ENCODE data around the gene PRKAB1. TPM values are rescaled to one million over a fixed set of nuclear protein-coding genes. Genes with fewer than 3 reads are reported as not detected.
A peak's percentile ranks its signal among the peaks of the same experiment; 100 is the strongest.

PRKAB1 gene
- total and polyA plus RNA-seq, 9 of the 15 experiments (the other 6 are each of a cell fraction or from before 2014, with no cell fraction given) = 32.6 to 94.2 (median 63.8) TPM

- TF ChIP-seq ETS1 (conservative IDR thresholded peaks at IDR 0.05; ENCODE audit: control insufficient read depth, low read depth, low read length) = peak; percentile 58; the same call in 1 of the 2 replicates
- TF ChIP-seq CREB3L1 (IDR thresholded peaks at IDR 0.05; ENCODE audit: borderline replicate concordance, low read depth) = peak; percentile 85
- TF ChIP-seq MECOM (CRISPR knock-in tag; IDR thresholded peaks at IDR 0.05) = no peak
- TF ChIP-seq ZC3H11A (IDR thresholded peaks at IDR 0.05; ENCODE audit: low read depth, low read length) = peak; percentile 84; the same call in 1 of the 2 replicates
- no peak for TF ChIP-seq ILK (tag; IDR thresholded peaks at IDR 0.05; ENCODE audit: borderline replicate concordance, low read depth)
- no peak; the same call in 1 of the 2 replicates for TF ChIP-seq STAT5A (IDR thresholded peaks at IDR 0.05; ENCODE audit: borderline replicate concordance, low read length)
- no peak for TF ChIP-seq ZNF583 (CRISPR knock-in tag; IDR thresholded peaks at IDR 0.05)
- no peak; the same call in none of the 2 replicates for TF ChIP-seq MXI1 (IDR thresholded peaks at IDR 0.05; ENCODE audit: low read depth, low read length)
- no peak for TF ChIP-seq HDAC3 (IDR thresholded peaks at IDR 0.05; ENCODE audit: borderline replicate concordance, partially characterized antibody)
- TF ChIP-seq HNRNPLL (IDR thresholded peaks at IDR 0.05; ENCODE audit: low read depth, low read length, poor library complexity, severe bottlenecking) = peak; percentile 93
- no peak for TF ChIP-seq PCBP2 (IDR thresholded peaks at IDR 0.05; ENCODE audit: low read depth, low read length, poor library complexity, severe bottlenecking)
- TF ChIP-seq TEAD1 (CRISPR knock-in tag; IDR thresholded peaks at IDR 0.05) = no peak
- no peak for TF ChIP-seq KHSRP (IDR thresholded peaks at IDR 0.05)
- TF ChIP-seq CCNT2 (IDR thresholded peaks at IDR 0.05; ENCODE audit: borderline replicate concordance, extremely low read depth, insufficient read length, low read depth, low read length) = peak; percentile 93
- TF ChIP-seq ZNF57 (CRISPR knock-in tag; IDR thresholded peaks at IDR 0.05) = no peak
- peak in 1 of 2 experiments; percentile 91; a peak in 2 of 4 replicates for TF ChIP-seq TRIM24 (IDR thresholded peaks at IDR 0.05)
- TF ChIP-seq ASH1L (IDR thresholded peaks at IDR 0.05; ENCODE audit: borderline replicate concordance, low read depth, partially characterized antibody) = no peak
- peak; percentile 70 for TF ChIP-seq CHD2 (IDR thresholded peaks at IDR 0.05; ENCODE audit: low read depth, low read length)
- no peak for TF ChIP-seq RUNX1 (IDR thresholded peaks at IDR 0.05; ENCODE audit: low read depth)
- peak; percentile 78; the same call in 1 of the 2 replicates for TF ChIP-seq ELF2 (CRISPR knock-in tag; IDR thresholded peaks at IDR 0.05)
- peak; percentile 49; the same call in 1 of the 2 replicates for TF ChIP-seq TOE1 (IDR thresholded peaks at IDR 0.05; ENCODE audit: borderline replicate concordance)
- TF ChIP-seq TOE1 (CRISPR knock-in tag; IDR thresholded peaks at IDR 0.05; ENCODE audit: borderline replicate concordance, low read depth) = no peak
- no peak for TF ChIP-seq NR1H2 (CRISPR knock-in tag; IDR thresholded peaks at IDR 0.05)
- TF ChIP-seq TFAM (CRISPR knock-in tag; conservative IDR thresholded peaks at IDR 0.05) = no peak
- no peak for TF ChIP-seq ATF1 (CRISPR knock-in tag; IDR thresholded peaks at IDR 0.05)
- peak; percentile 77 for TF ChIP-seq ATF1 (tag; IDR thresholded peaks at IDR 0.05)
- TF ChIP-seq POLR2B (IDR thresholded peaks at IDR 0.05; ENCODE audit: low read depth, partially characterized antibody) = peak; percentile 79
- TF ChIP-seq PHF8 (IDR thresholded peaks at IDR 0.05; ENCODE audit: borderline replicate concordance, low read length) = peak; percentile 84; the same call in 1 of the 2 replicates
These were observed at the start of gene PRKAB1 (continued) for GRCh38 chr12:119667577-119668323.

Data from K562 (cell line).